GM21786 (cell line): Measurements from ENCODE around the gene CD83.
A peak's percentile ranks its signal among the peaks of the same experiment; 100 is the strongest.

Experiments
- ATAC-seq: cut with Tn5 transposase; IDR thresholded peaks from one replicate; pipeline ENCODE4 v1.9.1; 2021; ENCODE audit not compliant: unreplicated experiment

CD83 gene

DNA sequence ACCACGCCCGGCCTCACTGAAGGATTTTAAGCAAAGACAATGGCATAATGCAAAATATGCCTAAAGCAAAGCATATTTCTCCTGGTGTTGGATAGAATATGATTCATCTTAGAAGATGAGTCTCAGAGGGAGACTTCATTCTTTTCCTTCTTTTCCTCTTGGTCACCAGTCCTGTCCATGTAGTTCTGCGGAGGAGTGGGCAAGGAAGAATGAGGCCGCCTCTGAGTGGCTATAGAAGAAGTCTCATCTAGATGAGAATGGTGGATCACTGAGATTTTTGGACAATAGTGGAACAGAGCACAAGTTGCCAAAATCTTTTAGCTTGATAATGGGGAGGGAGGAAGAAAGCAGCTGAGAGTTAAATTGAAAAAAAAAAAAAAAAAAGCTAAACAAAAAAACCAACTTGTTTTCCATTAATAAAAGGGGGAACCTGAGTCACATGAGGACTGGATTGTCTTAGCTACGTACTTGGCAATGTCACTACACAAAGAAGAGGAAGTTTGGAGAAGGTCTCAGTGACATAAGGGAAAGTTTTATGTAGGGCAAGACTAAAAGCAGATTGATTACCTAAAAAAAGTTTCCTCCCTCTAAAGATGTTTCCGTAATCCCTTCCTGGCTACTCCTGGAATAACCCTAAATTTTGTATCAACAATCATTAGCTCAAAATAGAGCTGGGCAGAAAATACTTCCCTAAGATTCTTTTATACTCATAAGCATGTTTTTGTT, 6.0 kb downstream of the CD83 start:
- no peak for ATAC-seq

DNA sequence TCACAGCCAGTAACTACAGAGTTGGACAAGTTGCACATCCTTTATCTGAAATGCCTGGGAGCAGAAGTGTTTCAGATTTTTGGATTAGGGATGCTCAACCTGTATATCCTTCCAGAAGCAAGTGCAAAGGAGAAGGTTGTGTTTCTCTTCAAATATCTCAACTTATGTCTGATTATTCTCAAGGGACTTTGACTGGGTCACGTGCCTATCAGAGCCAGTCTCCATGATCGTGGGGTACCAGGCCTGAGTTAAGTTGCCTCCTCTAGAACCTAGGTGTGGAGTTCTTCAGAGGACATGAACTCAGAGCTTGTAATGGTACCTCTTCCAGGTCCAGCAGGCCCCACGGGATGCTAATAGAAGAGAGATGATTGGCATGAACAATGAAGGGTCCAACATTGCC, 7.8 kb downstream of the CD83 start:
- ATAC-seq: no peak

DNA sequence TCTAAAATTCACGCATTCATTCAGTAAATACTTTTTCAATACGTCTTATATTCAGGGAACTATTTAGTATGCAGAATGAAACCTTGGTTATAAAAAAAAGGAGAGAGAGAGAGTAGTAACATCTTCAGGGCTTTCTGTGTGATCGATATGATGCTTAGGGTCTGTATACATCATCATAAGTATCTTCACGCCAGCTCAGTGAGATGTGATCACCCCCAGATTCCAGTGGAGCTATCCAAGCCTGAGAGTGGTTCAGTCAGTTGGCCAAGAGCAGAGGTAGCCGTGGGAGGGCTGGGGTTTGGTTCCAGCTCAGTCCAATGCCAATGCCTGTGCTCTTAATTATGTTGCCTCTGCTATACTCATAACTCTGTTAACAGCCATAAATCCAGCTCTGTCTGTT, 8.6 kb downstream of the CD83 start:
- no peak for ATAC-seq

DNA sequence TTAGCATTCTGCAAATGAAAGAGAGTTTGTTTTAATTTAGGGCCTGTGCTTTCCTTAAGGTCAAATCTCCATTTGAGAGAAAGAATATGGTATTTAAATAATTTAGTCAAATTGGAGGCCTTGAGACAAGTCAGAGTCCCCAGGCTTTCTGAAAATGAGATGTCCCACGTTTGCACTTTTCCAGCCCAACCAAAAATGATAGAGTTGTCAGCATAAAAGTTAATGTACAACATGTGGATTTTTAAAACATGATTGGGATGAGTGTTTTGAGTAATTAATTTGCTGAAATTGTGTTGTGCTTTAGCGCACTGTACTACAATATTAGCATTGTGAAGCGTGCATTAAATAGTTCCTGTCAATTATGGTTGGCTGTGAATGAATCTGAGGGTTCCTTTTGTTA, 10.0 kb downstream of the CD83 start:
- no peak for ATAC-seq

DNA sequence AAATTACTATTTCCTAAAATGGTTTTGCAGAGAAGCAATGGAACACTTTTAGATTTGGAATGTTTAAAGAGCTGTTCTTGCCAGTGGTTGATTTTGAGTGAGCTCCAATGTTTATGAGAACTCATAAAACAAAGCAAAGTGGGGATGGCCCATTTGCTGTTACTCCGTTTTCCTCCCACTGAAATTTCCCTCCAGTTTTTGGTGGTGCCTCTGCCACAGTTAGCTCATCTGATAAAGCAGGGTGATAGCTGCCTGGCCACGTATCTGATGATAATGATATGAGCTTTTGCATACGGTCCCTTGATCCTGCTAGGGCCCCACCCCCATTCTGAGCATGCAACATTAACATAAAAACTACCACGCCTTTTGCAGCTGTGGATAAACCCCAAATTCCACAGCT, 10.4 kb downstream of the CD83 start:
- ATAC-seq: no peak

- no peak for ATAC-seq
Observed at GRCh38 chr6:14128746-14129145, 11.2 kb downstream of the CD83 start.

GRCh38 chr6:14129575-14129974, 12.0 kb downstream of the CD83 start:
- ATAC-seq: peak; percentile 75

GRCh38 chr6:14130435-14131075, 13.0 kb downstream of the CD83 start:
- ATAC-seq: no peak

DNA sequence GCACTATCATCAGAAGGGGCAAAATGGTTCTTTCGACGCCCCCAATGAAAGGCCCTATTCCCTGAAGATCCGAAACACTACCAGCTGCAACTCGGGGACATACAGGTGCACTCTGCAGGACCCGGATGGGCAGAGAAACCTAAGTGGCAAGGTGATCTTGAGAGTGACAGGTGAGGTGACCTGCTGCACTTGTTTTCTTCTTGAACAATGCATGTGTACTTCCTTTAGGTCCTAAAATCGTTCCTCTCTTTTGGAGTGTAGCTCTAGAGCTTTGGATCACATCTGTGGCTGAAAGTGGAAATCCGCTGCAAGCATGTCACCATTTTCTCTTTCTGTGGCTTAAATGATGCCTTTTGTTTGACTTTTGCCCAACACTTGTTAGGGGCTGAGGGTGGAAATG, 14.0 kb downstream of the CD83 start:
- ATAC-seq: no peak

- no peak for ATAC-seq
Observed at GRCh38 chr6:14132244-14132920, 14.8 kb downstream of the CD83 start.

DNA sequence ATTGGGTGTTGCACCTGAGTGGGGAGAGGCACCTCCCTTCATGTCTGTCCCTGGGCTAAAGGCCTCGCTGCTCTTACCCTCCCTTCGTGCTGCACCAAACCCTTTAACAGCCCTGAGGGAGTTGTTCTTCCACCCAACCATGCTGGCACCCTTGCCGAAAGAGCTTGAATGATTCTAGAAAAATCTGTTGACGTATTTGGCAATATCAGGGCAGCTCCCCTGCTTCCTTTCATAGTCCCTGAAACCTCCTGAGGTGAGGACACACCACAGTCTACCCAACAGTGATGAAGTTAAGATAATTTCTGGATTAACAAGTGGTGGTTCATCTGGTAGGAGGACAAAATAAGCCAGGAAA, 15.3 kb downstream of the CD83 start:
- ATAC-seq: no peak

GRCh38 chr6:14134211-14134910, 16.8 kb downstream of the CD83 start:
- ATAC-seq: no peak

DNA sequence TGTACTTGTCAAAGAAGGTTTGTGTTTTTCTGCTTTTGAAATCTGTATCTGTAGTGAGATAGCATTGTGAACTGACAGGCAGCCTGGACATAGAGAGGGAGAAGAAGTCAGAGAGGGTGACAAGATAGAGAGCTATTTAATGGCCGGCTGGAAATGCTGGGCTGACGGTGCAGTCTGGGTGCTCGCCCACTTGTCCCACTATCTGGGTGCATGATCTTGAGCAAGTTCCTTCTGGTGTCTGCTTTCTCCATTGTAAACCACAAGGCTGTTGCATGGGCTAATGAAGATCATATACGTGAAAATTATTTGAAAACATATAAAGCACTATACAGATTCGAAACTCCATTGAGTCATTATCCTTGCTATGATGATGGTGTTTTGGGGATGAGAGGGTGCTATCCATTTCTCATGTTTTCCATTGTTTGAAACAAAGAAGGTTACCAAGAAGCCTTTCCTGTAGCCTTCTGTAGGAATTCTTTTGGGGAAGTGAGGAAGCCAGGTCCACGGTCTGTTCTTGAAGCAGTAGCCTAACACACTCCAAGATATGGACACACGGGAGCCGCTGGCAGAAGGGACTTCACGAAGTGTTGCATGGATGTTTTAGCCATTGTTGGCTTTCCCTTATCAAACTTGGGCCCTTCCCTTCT, 18.4 kb downstream of the CD83 start:
- ATAC-seq: no peak

- no peak for ATAC-seq
Observed at GRCh38 chr6:14138701-14139215, 21.2 kb downstream of the CD83 start.

- no peak for ATAC-seq
Observed at GRCh38 chr6:14141351-14142062, 23.9 kb downstream of the CD83 start.

DNA sequence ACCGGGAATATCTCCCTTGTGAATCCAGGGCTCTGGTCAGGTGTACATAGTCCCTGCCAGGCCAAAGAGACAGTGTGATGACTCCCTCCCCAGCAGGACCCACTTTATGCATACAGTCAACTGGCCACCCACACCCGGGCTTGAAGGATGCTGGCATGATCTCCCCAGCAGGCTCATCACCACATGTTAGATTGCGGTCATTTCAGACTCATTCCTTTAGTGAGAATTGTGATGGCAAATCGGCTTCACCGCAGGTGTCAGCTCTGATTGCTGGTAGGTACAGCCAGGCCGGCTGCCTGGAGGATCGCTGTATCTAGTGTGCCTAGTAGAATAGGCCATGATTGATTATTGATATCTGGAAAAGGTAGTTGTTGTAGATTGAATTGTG, 24.5 kb downstream of the CD83 start:
- ATAC-seq: no peak

- no peak for ATAC-seq
Observed at GRCh38 chr6:14142511-14143223, 25.1 kb downstream of the CD83 start.

GRCh38 chr6:14143305-14143704, 25.7 kb downstream of the CD83 start:
- ATAC-seq: no peak

DNA sequence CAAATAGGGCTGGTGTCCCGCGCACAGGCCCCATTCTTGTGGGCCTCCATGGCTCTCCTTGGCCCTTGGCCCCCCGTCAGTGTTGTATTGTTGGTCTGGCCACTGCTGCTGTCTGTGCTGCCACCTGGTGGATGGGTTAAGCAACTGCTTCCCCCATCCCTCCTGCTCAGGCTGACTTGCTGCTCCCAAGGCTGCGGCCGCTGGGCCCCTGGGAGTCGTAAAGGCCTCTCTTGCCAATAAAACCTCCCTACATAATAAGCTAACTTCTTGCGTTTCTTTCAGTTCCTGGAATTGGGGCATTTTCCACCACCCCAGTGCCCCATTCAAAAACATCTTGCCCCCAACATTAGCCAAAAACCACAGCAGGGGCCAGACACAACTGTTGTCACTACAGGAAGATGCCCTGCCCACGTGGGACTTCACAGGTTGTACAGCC, 27.1 kb downstream of the CD83 start:
- peak; percentile 81 for ATAC-seq
